ENCODE measurements around the gene STARD13.

DNA sequence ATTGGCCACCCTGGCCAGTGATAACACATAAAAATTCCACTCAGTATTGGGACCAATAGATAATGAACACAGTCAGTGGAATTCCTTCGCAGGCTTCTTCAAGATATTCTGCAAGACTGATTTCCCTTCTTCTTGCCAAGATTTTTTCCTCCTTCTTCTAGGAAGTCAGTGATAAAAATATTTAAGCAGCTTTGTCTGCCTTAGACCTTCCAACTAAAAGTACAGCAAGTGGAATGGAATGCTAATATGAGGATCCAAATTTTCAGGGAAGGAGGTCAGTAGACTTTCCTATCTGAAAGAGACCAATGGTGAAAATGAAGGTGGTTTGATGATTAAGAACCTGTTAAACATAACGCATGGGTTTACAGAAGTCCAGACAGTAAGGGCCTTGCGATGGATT is 9.6 kb downstream of the STARD13 start:
- TF ChIP-seq EZH2 (IDR thresholded peaks at IDR 0.05; ENCODE audit: low read length, unreplicated experiment): no peak
- TF ChIP-seq, protein P1, sequence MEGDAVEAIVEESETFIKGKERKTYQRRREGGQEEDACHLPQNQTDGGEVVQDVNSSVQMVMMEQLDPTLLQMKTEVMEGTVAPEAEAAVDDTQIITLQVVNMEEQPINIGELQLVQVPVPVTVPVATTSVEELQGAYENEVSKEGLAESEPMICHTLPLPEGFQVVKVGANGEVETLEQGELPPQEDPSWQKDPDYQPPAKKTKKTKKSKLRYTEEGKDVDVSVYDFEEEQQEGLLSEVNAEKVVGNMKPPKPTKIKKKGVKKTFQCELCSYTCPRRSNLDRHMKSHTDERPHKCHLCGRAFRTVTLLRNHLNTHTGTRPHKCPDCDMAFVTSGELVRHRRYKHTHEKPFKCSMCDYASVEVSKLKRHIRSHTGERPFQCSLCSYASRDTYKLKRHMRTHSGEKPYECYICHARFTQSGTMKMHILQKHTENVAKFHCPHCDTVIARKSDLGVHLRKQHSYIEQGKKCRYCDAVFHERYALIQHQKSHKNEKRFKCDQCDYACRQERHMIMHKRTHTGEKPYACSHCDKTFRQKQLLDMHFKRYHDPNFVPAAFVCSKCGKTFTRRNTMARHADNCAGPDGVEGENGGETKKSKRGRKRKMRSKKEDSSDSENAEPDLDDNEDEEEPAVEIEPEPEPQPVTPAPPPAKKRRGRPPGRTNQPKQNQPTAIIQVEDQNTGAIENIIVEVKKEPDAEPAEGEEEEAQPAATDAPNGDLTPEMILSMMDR (conservative IDR thresholded peaks at IDR 0.05; ENCODE audit: low read depth, low read length): no peak
